NT2/D1 (cell line): ENCODE results near the gene GLP2R.

Source experiments
- DNase-seq: peaks from one replicate; pipeline ENCODE4 v3.0.0-alpha.2; 2011; ENCODE audit warnings: low read depth, low spot score
- H3K27me3 ChIP-seq: 2 replicates; pipeline ENCODE4 v1.6.0; 2011; ENCODE audit warnings: mild to moderate bottlenecking; ENCODE audit not compliant: insufficient read length, insufficient read depth
- H3K36me3 ChIP-seq: 2 replicates; pipeline ENCODE4 v1.6.1; 2011; ENCODE audit warnings: mild to moderate bottlenecking, low read length, mixed read lengths; ENCODE audit not compliant: insufficient read depth, insufficient read length
- H3K4me1 ChIP-seq: 2 replicates; pipeline ENCODE4 v1.5.1; 2011; ENCODE audit not compliant: insufficient read depth, insufficient read length
- H3K4me3 ChIP-seq: 2 replicates; pipeline ENCODE4 v1.5.1; 2011; ENCODE audit warnings: low read depth; ENCODE audit not compliant: insufficient read length
- H3K9ac ChIP-seq: 2 replicates; pipeline ENCODE4 v1.6.0; 2011; ENCODE audit warnings: low read depth; ENCODE audit not compliant: insufficient read length
- H3K9me3 ChIP-seq: 2 replicates; pipeline ENCODE4 v1.5.1; 2011; ENCODE audit warnings: mild to moderate bottlenecking, low read length; ENCODE audit not compliant: insufficient read depth
- SUZ12 ChIP-seq: IDR thresholded peaks from 2 replicates; pipeline ENCODE4 v1.6.1; 2011; ENCODE audit not compliant: insufficient read length, insufficient read depth; ENCODE audit errors: extremely low read depth
- YY1 ChIP-seq: IDR thresholded peaks from 2 replicates; pipeline ENCODE4 v1.6.1; 2011; ENCODE audit not compliant: insufficient read length, insufficient read depth
- ZNF274 ChIP-seq: IDR thresholded peaks from 2 replicates; pipeline ENCODE4 v1.6.1; 2011; ENCODE audit warnings: mild to moderate bottlenecking, low read depth, low read length

The GLP2R gene

GRCh38 chr17:9926150-9926804 is 100.6 kb downstream of the GLP2R start:
- no peaks in the 10 kb centered on the region for H3K27me3 ChIP-seq
- no peaks in the 10 kb centered on the region for H3K9me3 ChIP-seq
- H3K9ac ChIP-seq: no peak overlapping the region
- no peak for TF ChIP-seq ZNF274
- no peak for TF ChIP-seq YY1
- no peak for TF ChIP-seq SUZ12
- H3K36me3 ChIP-seq: peaks cover 10% of the 10 kb centered on the region
- no peak for DNase-seq
- H3K4me3 ChIP-seq: no peak overlapping the region
- H3K4me1 ChIP-seq: peaks cover 2% of the 10 kb centered on the region

GRCh38 chr17:9928601-9929333 is 103.0 kb downstream of the GLP2R start:
- DNase-seq: peak; percentile 58
- Histone ChIP-seq H3K9me3 (no peaks in the 10 kb centered on the region), H3K4me3 (no peak overlapping the region), H3K27me3 (no peaks in the 10 kb centered on the region), H3K4me1 (peaks cover 2% of the 10 kb centered on the region), H3K9ac (no peak overlapping the region), H3K36me3 (peaks cover 13% of the 10 kb centered on the region)
- TF ChIP-seq ZNF274 (no peak), YY1 (no peak), SUZ12 (no peak)

GRCh38 chr17:9929871-9930270 is 104.1 kb downstream of the GLP2R start:
- DNase-seq: no peak
- Histone ChIP-seq H3K9ac (no peak overlapping the region), H3K27me3 (no peaks in the 10 kb centered on the region), H3K36me3 (peaks cover 17% of the 10 kb centered on the region), H3K4me3 (no peak overlapping the region), H3K9me3 (no peaks in the 10 kb centered on the region), H3K4me1 (peaks cover 2% of the 10 kb centered on the region)
- TF ChIP-seq YY1 (no peak), SUZ12 (no peak), ZNF274 (no peak)

- DNase-seq: no peak
- H3K9ac ChIP-seq: no peak overlapping the region
- TF ChIP-seq ZNF274 (no peak), YY1 (no peak), SUZ12 (no peak)
- no peaks in the 10 kb centered on the region; the same call in 1 of the 2 replicates for H3K9me3 ChIP-seq
- peaks cover 2% of the 10 kb centered on the region for H3K4me1 ChIP-seq
- H3K4me3 ChIP-seq: no peak overlapping the region
- no peaks in the 10 kb centered on the region for H3K27me3 ChIP-seq
- peaks cover 16% of the 10 kb centered on the region for H3K36me3 ChIP-seq
Observed at GRCh38 chr17:9931144-9931741, 105.5 kb downstream of the GLP2R start.

- Histone ChIP-seq H3K27me3 (no peaks in the 10 kb centered on the region), H3K36me3 (peaks cover 16% of the 10 kb centered on the region), H3K9ac (no peak overlapping the region), H3K4me1 (peaks cover 2% of the 10 kb centered on the region), H3K9me3 (no peaks in the 10 kb centered on the region; the same call in 1 of the 2 replicates), H3K4me3 (no peak overlapping the region)
- DNase-seq: no peak
- TF ChIP-seq SUZ12 (no peak), YY1 (no peak), ZNF274 (no peak)
Observed at GRCh38 chr17:9932491-9932890, 106.8 kb downstream of the GLP2R start.

GRCh38 chr17:9934331-9934730 is 108.6 kb downstream of the GLP2R start:
- no peak for DNase-seq
- H3K4me3 ChIP-seq: no peak overlapping the region
- H3K4me1 ChIP-seq: no peaks in the 10 kb centered on the region
- H3K9ac ChIP-seq: no peak overlapping the region
- TF ChIP-seq YY1 (no peak), ZNF274 (no peak), SUZ12 (no peak)
- H3K27me3 ChIP-seq: no peaks in the 10 kb centered on the region
- peaks cover 19% of the 10 kb centered on the region for H3K36me3 ChIP-seq
- peaks cover 4% of the 10 kb centered on the region; the same call in 1 of the 2 replicates for H3K9me3 ChIP-seq

GRCh38 chr17:9935408-9935807 is 109.7 kb downstream of the GLP2R start:
- no peaks in the 10 kb centered on the region for H3K4me1 ChIP-seq
- TF ChIP-seq ZNF274: no peak
- no peak for TF ChIP-seq YY1
- TF ChIP-seq SUZ12: no peak
- DNase-seq: no peak
- peaks cover 24% of the 10 kb centered on the region for H3K36me3 ChIP-seq
- no peak overlapping the region for H3K4me3 ChIP-seq
- peaks cover 4% of the 10 kb centered on the region; the same call in 1 of the 2 replicates for H3K9me3 ChIP-seq
- H3K27me3 ChIP-seq: no peaks in the 10 kb centered on the region
- no peak overlapping the region for H3K9ac ChIP-seq
